GM12801 (cell line): ENCODE data around the gene PRKACA.

Experiments used
- TF ChIP-seq, protein P1 (sequence below): IDR thresholded peaks from one replicate; pipeline ENCODE4 v1.5.1; 2011; ENCODE audit warnings: control low read depth; ENCODE audit not compliant: insufficient read length; ENCODE audit errors: extremely low read depth

The PRKACA gene

DNA sequence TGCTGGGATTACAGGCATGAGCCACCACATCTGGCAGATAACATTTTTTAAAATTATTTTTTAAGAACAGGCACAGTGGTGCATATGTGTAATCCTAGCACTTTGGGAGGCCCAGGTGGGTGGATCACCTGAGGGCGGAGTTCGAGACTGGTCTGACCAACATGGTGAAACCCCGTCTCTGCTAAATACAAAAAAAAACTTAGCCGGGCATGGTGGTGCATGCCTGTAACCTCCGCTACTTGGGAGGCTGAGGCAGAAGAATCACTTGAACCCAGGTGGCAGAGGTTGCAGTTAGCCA lies 55.1 kb downstream of the PRKACA start:
- TF ChIP-seq, protein P1, sequence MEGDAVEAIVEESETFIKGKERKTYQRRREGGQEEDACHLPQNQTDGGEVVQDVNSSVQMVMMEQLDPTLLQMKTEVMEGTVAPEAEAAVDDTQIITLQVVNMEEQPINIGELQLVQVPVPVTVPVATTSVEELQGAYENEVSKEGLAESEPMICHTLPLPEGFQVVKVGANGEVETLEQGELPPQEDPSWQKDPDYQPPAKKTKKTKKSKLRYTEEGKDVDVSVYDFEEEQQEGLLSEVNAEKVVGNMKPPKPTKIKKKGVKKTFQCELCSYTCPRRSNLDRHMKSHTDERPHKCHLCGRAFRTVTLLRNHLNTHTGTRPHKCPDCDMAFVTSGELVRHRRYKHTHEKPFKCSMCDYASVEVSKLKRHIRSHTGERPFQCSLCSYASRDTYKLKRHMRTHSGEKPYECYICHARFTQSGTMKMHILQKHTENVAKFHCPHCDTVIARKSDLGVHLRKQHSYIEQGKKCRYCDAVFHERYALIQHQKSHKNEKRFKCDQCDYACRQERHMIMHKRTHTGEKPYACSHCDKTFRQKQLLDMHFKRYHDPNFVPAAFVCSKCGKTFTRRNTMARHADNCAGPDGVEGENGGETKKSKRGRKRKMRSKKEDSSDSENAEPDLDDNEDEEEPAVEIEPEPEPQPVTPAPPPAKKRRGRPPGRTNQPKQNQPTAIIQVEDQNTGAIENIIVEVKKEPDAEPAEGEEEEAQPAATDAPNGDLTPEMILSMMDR, result no peak

GRCh38 chr19:14061751-14062557 lies 55.6 kb downstream of the PRKACA start, which contains the start of gene PALM3:
Gene PALM3, minus strand, starts transcription at chr19:14062076. Its CDS starts 96 bp downstream, at chr19:14061980.
- TF ChIP-seq, protein P1, result no peak

GRCh38 chr19:14061081-14061749 lies 56.3 kb downstream of the PRKACA start:
- TF ChIP-seq, protein P1, result no peak

DNA sequence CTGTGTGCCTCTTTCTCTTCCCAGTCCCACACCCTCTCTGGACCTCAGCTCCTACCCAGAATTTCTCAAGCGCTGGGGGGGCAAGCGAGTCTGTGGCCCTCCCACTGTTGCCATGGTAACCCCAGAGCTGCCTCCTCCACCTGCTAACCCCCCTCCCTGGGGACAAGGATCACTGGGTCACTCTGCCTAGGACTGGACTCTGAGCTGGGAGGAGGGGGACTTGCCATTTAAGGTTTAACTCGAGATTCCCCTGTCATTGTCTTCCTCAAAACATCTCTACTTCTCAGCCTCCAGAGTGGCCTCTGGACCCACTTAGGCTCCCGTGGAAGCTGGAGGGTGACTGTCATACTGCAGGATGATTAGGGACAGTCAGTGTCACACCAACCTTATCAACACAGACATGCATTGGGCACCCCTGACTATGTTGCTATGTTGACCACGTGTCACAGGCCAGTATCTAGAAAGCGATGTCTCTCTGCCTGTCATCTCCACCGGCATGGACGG lies 57.9 kb downstream of the PRKACA start:
- TF ChIP-seq, protein P1, result no peak

- TF ChIP-seq, protein P1, result no peak
Measured at GRCh38 chr19:14059093-14059480, 58.5 kb downstream of the PRKACA start.

DNA sequence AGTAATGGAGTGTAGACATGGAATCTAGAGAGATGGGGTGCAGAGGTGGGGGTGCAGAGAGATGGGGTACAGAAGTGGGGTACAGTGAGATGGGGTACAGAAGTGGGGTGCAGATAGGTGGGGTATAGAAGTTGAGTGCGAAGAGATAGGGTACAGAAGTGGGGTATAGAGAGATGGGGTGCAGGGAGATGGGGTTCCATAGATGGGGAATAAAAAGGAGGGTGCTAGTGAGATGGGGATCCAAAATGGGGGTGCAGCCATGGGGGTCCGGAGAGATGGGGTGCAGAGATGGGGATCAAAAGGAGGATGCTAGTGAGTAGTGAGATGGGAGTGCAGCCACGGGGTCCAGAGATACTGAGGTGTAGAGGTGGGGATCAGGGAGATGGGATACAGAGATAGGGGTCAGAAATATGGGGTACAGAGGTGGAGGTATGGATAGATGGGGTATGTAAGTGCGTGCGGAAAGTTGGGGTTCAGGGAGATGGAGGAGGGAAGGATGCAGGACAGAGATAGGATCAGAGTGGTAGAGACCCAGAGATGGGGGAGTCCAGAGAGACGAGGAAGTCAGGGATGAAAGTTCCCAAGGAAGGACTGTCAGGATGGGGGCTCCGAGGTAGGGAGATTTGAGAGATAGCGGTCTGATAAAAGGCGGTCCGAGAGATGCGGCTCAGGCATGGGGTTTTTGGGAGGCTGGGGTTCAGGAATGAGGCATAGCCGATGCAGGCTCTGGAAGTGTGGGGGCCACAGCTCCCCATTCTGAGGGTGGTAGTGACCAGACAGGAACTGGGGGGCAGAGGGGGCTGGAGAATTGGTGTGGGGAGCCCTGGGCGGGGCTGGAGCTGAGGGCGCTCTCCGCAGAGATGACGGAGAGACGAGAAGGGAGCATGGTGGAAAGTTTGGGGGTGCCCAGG lies 59.1 kb downstream of the PRKACA start:
- TF ChIP-seq, protein P1, result no peak
